Caco-2 (cell line): Measurements from ENCODE around the gene GUCD1. TPM values are rescaled to one million over a fixed set of nuclear protein-coding genes. Genes with fewer than 3 reads are reported as not detected.
"Not testable (repeated sequence)": the region's sequence is repeated elsewhere in the genome, so short reads cannot be mapped to it uniquely, and the experiment has no call there.

Experiments
- BruUV-seq: library from RNA; stranded (reverse); fragments of 400-500 nt; replicated peaks from 2 replicates; lab custom pipeline; 2021; lab: Mats Ljungman, UMichigan
- CTCF ChIA-PET: fragments of 300-600 bp; sonication (Branson Sonifier 250); formaldehyde crosslinking; loops from one replicate; lab custom pipeline; 2022; ENCODE audit warnings: antibody characterized with exemption; lab: Charles Lee
- POLR2A ChIA-PET: fragments of 300-600 bp; sonication (Branson Sonifier 250); formaldehyde crosslinking; loops from one replicate; lab custom pipeline; 2022; ENCODE audit warnings: antibody characterized with exemption; lab: Charles Lee
- DNase-seq, 2 experiments: peaks; one replicate each; pipeline versions ENCODE4 v3.0.0 to v3.0.0-alpha.2; 2020 to 2022
- H3K27me3 ChIP-seq: replicated peaks from 2 replicates; pipeline ENCODE4 v1.6.0; 2011; ENCODE audit warnings: low read length; ENCODE audit not compliant: control insufficient read depth, insufficient read depth
- H3K36me3 ChIP-seq: 2 replicates; pipeline ENCODE4 v1.5.1; 2011; ENCODE audit warnings: low read length; ENCODE audit not compliant: control insufficient read depth, insufficient read depth
- H3K4me1 ChIP-seq: fragments of 250-450 bp; sonication (Bioruptor Pico); 2 replicates; pipeline ENCODE4 v1.5.1; 2020; ENCODE audit warnings: mild to moderate bottlenecking
- H3K4me3 ChIP-seq: 2 replicates; pipeline ENCODE4 v1.5.1; 2011; ENCODE audit warnings: low read depth, mild to moderate bottlenecking, control low read depth, low read length
- H3K9me3 ChIP-seq: fragments of 250-450 bp; sonication (Bioruptor Pico); 2 replicates; pipeline ENCODE4 v1.5.1; 2020; ENCODE audit warnings: mild to moderate bottlenecking, moderate library complexity
- H3K27ac Mint-ChIP-seq: one replicate; pipeline ENCODE4 v1.8.0; 2022; ENCODE audit warnings: mixed read lengths; ENCODE audit not compliant: unreplicated experiment
- H3K27me3 Mint-ChIP-seq: one replicate; pipeline ENCODE4 v1.8.0; 2022; ENCODE audit warnings: mixed read lengths; ENCODE audit not compliant: insufficient read depth, unreplicated experiment
- H3K36me3 Mint-ChIP-seq: one replicate; pipeline ENCODE4 v1.8.0; 2022; ENCODE audit warnings: mild to moderate bottlenecking, mixed read lengths; ENCODE audit not compliant: insufficient read depth, unreplicated experiment
- H3K4me1 Mint-ChIP-seq: one replicate; pipeline ENCODE4 v1.8.0; 2022; ENCODE audit warnings: low read depth, mixed read lengths; ENCODE audit not compliant: unreplicated experiment
- H3K4me3 Mint-ChIP-seq: one replicate; pipeline ENCODE4 v1.8.0; 2022; ENCODE audit warnings: mild to moderate bottlenecking, moderate library complexity, mixed read lengths; ENCODE audit not compliant: unreplicated experiment
- H3K9me3 Mint-ChIP-seq: one replicate; pipeline ENCODE4 v1.8.0; 2022; ENCODE audit warnings: mixed read lengths; ENCODE audit not compliant: unreplicated experiment
- intact Hi-C: fragments of 100-400 bp; cut with micrococcal nuclease; formaldehyde crosslinking; loops from one replicate; pipeline ENCODE4 v1.10.0; 2022; ENCODE audit not compliant: unreplicated experiment
- total RNA-seq: library from RNA; stranded (reverse); gene quantifications from 2 replicates; pipeline ENCODE4 v1.2.3, GENCODE V29; 2022
- TF ChIP-seq, protein P1 (sequence below), 2 experiments: fragments of 200-600 bp in 1 of 2; IDR thresholded peaks; 1 replicate in 1 of 2; 2 replicates in 1 of 2; pipeline versions ENCODE4 v1.5.1 to v1.8.0; 2011 to 2022; ENCODE audit warnings: antibody characterized with exemption in 1 of 2, control low read depth in 1 of 2, inconsistent platforms in 1 of 2, low read depth in 1 of 2, low read length in 1 of 2, mild to moderate bottlenecking in 1 of 2, moderate library complexity in 1 of 2; ENCODE audit not compliant: insufficient read depth in 1 of 2, severe bottlenecking in 1 of 2, unreplicated experiment in 1 of 2

Gene GUCD1
- total RNA-seq, 1 experiment from 2014 or later: 127 TPM

DNA sequence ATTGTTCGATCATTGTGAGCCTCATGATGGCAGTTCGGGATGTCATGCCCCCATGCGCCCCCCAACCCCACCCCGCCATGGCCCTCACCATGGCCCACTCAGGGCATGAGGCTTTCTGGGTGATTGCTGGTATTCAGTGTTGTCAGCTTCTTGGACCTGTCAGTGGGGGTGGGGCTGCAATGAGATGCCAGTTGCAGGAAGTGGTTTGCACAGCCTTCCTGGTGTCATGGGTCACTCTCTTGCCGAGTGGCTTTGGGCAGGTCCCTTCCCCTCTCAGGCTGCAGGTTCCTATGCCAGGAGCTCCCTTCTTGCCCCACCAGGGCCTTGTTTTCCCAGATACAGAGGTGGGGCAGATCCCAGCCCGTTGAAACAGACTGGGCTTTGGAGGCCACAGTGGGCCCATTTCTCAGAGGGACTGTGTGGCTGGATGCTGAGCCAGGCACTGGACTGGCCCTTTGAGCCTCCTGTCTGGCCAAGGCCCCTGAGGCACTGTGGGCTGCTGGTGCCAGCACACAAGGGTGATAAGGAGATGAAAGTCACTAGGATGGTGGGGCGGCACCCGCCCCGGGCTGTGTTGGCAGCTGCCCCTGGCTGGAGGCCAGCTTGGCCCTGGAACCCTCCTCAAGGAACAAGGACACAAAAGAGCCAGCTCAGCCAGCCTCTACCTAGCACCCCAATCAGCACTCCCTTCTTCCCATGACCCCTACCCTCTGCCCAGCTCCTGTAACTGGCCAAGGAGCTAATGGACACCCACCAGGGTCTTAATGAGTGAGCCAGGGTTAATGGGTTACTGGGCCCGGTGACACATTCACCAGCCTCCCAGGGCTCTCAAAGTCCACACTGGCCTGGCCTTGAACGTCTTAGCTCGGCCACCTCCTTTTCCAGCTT is 46.5 kb upstream of the GUCD1 start:
- Histone ChIP-seq H3K4me3 (no peak overlapping the region), H3K4me1 (no peaks in the 10 kb centered on the region), H3K9me3 (no peaks in the 10 kb centered on the region), H3K36me3 (no peaks in the 10 kb centered on the region), H3K27me3 (no peaks in the 10 kb centered on the region)
- Mint-ChIP-seq H3K9me3 (no peaks in the 10 kb centered on the region), H3K4me1 (peaks cover 14% of the 10 kb centered on the region), H3K27ac (no peak overlapping the region), H3K36me3 (no peaks in the 10 kb centered on the region), H3K4me3 (no peak overlapping the region), H3K27me3 (no peaks in the 10 kb centered on the region)
- no peak for DNase-seq
- TF ChIP-seq, protein P1, sequence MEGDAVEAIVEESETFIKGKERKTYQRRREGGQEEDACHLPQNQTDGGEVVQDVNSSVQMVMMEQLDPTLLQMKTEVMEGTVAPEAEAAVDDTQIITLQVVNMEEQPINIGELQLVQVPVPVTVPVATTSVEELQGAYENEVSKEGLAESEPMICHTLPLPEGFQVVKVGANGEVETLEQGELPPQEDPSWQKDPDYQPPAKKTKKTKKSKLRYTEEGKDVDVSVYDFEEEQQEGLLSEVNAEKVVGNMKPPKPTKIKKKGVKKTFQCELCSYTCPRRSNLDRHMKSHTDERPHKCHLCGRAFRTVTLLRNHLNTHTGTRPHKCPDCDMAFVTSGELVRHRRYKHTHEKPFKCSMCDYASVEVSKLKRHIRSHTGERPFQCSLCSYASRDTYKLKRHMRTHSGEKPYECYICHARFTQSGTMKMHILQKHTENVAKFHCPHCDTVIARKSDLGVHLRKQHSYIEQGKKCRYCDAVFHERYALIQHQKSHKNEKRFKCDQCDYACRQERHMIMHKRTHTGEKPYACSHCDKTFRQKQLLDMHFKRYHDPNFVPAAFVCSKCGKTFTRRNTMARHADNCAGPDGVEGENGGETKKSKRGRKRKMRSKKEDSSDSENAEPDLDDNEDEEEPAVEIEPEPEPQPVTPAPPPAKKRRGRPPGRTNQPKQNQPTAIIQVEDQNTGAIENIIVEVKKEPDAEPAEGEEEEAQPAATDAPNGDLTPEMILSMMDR (IDR thresholded peaks at IDR 0.05; ENCODE audit: insufficient read depth in 1 of 2, low read depth in 1 of 2, low read length in 1 of 2, severe bottlenecking in 1 of 2, unreplicated experiment in 1 of 2): no peak
- no TSS peak for BruUV-seq
- ChIA-PET POLR2A (no interaction called here), CTCF (no interaction called here)
- intact Hi-C loops: no loop called here

DNA sequence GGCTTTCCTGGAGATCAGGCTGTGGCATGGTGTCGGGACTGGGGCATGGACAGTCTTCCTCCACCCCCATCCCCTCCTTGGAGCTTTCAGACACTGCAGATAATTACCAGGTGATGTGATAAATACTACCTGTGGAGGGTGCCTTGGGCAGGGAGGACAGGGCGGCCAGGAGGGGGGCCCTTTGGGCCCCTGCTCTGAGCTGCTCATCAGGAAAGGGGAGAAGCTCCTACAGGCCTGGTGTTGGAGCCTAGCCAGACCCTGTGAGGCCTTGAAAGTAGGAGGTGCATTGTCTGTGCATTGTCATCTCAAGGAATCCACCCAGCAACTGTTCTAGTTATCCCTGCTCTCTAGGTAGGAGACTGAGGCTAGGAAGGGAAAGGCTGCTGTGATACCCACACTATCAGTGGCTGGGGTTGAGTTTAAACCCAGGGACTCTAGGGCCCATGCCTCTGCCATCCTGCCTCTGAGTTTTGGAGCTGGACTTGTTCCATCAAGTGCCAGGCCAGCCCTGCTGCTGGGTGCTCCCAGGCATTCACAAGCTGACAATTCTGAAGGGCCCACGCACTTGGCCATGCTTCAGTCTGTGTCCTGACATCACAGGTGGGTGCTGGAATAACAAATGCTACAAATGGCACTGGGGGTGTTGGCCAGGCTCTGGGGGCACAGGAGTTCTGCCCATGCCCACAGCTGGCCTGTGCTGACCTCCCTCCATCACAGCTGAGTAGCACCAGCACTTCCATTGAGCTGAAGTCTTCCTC is 45.2 kb upstream of the GUCD1 start:
- DNase-seq, H3K36me3 Mint-ChIP-seq, H3K27me3 ChIP-seq, H3K9me3 Mint-ChIP-seq, H3K4me3 ChIP-seq, POLR2A ChIA-PET, BruUV-seq, intact Hi-C loops, H3K27me3 Mint-ChIP-seq, H3K27ac Mint-ChIP-seq, H3K4me1 ChIP-seq, CTCF ChIA-PET, H3K9me3 ChIP-seq, H3K4me3 Mint-ChIP-seq, H3K36me3 ChIP-seq: not testable (repeated sequence)
- peaks cover 14% of the 10 kb centered on the region for H3K4me1 Mint-ChIP-seq

DNA sequence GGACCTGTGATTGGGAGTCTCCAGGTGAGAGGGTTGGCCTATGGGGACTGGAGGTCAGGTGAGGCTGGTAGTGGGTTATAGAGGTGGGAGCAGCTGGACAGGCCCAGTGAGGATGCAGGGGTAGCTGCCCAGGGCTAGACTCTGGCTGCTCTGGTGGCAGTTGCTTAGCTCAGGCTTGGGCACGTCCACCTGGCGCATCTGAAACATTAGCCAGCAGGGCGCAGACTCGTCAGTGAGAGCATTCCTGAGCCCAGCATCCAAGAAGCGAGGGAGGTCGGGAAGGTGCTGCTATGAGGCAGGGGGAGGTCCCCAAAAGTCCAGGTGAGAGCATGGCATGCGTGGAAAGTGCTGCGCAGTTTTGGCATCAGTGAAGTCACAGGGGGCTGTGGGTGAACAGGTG is 44.6 kb upstream of the GUCD1 start:
- no peaks in the 10 kb centered on the region for H3K9me3 ChIP-seq
- no peaks in the 10 kb centered on the region for H3K27me3 ChIP-seq
- no peak for DNase-seq
- BruUV-seq: no TSS peak
- no peaks in the 10 kb centered on the region for H3K27me3 Mint-ChIP-seq
- H3K4me1 Mint-ChIP-seq: peaks cover 14% of the 10 kb centered on the region
- POLR2A ChIA-PET: interaction anchor here (0.6 kb wide), 1 partner anchor 59 kb away, joined by 3 read pairs; no protein-coding TSS in a partner anchor
- H3K4me3 ChIP-seq: no peak overlapping the region
- H3K36me3 ChIP-seq: no peaks in the 10 kb centered on the region
- H3K4me3 Mint-ChIP-seq: no peak overlapping the region
- no peaks in the 10 kb centered on the region for H3K9me3 Mint-ChIP-seq
- TF ChIP-seq, protein P1 (IDR thresholded peaks at IDR 0.05; ENCODE audit: insufficient read depth in 1 of 2, low read depth in 1 of 2, low read length in 1 of 2, severe bottlenecking in 1 of 2, unreplicated experiment in 1 of 2): no peak
- no peaks in the 10 kb centered on the region for H3K4me1 ChIP-seq
- no peaks in the 10 kb centered on the region for H3K36me3 Mint-ChIP-seq
- CTCF ChIA-PET: interaction anchor here (0.6 kb wide), 1 partner anchor 111 kb away, joined by 4 read pairs; no protein-coding TSS in a partner anchor
- H3K27ac Mint-ChIP-seq: no peak overlapping the region
- intact Hi-C loops: no loop called here

DNA sequence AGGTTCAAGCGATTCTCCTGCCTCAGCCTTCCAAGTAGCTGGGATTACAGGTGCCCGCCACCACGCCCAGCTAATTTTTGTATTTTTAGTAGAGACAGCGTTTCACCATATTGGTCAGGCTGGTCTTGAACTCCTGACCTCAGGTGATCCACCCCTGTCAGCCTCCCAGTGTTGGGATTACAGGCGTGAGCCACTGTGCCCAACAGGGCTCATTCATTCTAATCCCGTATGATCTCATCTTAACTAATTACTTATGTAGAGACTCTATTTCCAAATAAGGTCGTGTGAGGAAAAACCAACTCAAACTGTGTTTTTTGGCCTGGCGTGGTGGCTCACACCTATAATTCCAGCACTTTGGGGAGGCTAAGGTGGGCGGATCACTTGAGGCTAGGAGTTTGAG is 42.1 kb upstream of the GUCD1 start:
- H3K4me1 Mint-ChIP-seq, H3K4me3 Mint-ChIP-seq, H3K36me3 Mint-ChIP-seq, H3K9me3 ChIP-seq, DNase-seq, POLR2A ChIA-PET, H3K9me3 Mint-ChIP-seq, H3K27ac Mint-ChIP-seq, intact Hi-C loops, H3K27me3 ChIP-seq, H3K36me3 ChIP-seq, H3K4me3 ChIP-seq, BruUV-seq, H3K27me3 Mint-ChIP-seq: not testable (repeated sequence)
- H3K4me1 ChIP-seq: peaks cover 10% of the 10 kb centered on the region
- CTCF ChIA-PET: interaction anchor here (0.7 kb wide), 1 partner anchor 48 kb away, joined by 5 read pairs; no protein-coding TSS in a partner anchor
